Measurements from ENCODE around the gene MORN1. TPM values are rescaled to one million over a fixed set of nuclear protein-coding genes. Genes with fewer than 3 reads are reported as not detected.

Gene MORN1
- total and polyA plus RNA-seq, 9 of the 15 experiments (the other 6 are each of a cell fraction or from before 2014, with no cell fraction given), result 0.24 to 9.3 (median 4.2) TPM

GRCh38 chr1:2427976-2428375 lies 36.6 kb upstream of the MORN1 start:
- intact Hi-C loops (cut with micrococcal nuclease), result no loop called here
- CTCF ChIA-PET (ENCODE audit: low intra/inter-chr PET ratio), result no interaction called here
- TF ChIP-seq FOS (IDR thresholded peaks at IDR 0.05; ENCODE audit: extremely low read depth, insufficient read length), result no peak
- TF ChIP-seq EP300 (IDR thresholded peaks at IDR 0.05; ENCODE audit: low read length), result no peak
- TF ChIP-seq KDM2B (CRISPR knock-in tag; IDR thresholded peaks at IDR 0.05), result no peak
- peak; percentile 33 for TF ChIP-seq PRDM10 (IDR thresholded peaks at IDR 0.05; ENCODE audit: partially characterized antibody)
- TF ChIP-seq MIER1 (IDR thresholded peaks at IDR 0.05; ENCODE audit: low read depth), result no peak

More at GRCh38 chr1:2427976-2428375, 36.6 kb upstream of the MORN1 start:
- no peak overlapping the region for H3K9ac ChIP-seq (ENCODE audit: insufficient read depth in 1 of 2, low read depth in 2 of 2, low read length in 2 of 2)
- no peak overlapping the region for H3K27ac ChIP-seq (ENCODE audit: extremely low read depth, low read depth, low read length)
- H4K20me1 ChIP-seq (replicated peaks; ENCODE audit: control insufficient read depth, insufficient read depth, low read length), result no peaks in the 10 kb centered on the region
- peaks cover 25 to 73% of the 10 kb centered on the region in 2 experiments; a peak in 4 of 5 replicates for H3K27me3 ChIP-seq (ENCODE audit: control insufficient read depth in 2 of 2, insufficient read depth in 2 of 2, low read length in 2 of 2)
- H3K4me3 ChIP-seq, result no peak overlapping the region
- H2AFZ ChIP-seq (ENCODE audit: low read depth, low read length), result no peak overlapping the region
- 0 out of 2 replicates have a peak, but pooled peaks cover 5% of the 10 kb centered on the region for H3K9me3 ChIP-seq (replicated peaks; ENCODE audit: control insufficient read depth, insufficient read depth, low read depth, low read length)
- ATAC-seq (no peak), FAIRE-seq (no peak), DNase-seq (ENCODE audit: extremely low read depth in 1 of 4, low spot score in 3 of 4) (no peak)
- H3K36me3 ChIP-seq (ENCODE audit: control insufficient read depth, insufficient read depth, low read length), result no peaks in the 10 kb centered on the region
- 2% methylated on average over 10 of the region's 10 CpGs for WGBS (ENCODE audit: insufficient coverage, low coverage, missing lambda C conversion rate)
- no peaks in the 10 kb centered on the region for H3K79me2 ChIP-seq (ENCODE audit: control insufficient read depth, insufficient read depth, low read length)
- in situ Hi-C loops (cut with MboI), result no loop called here
- no peaks in the 10 kb centered on the region for H3K9me1 ChIP-seq (ENCODE audit: control insufficient read depth, insufficient read depth, low read length)
- H3K4me1 ChIP-seq (replicated peaks in 1 of 2; ENCODE audit: control insufficient read depth in 2 of 2, insufficient read depth in 2 of 2, low read length in 2 of 2), result peaks cover 0 to 26% of the 10 kb centered on the region in 2 experiments; a peak in 2 of 5 replicates
- POLR2A ChIA-PET, result interaction anchor here (0.6 kb wide), 2 partner anchors 9 to 21 kb away, joined by 3 to 5 read pairs; no protein-coding TSS in a partner anchor
- no peak overlapping the region for H3K4me2 ChIP-seq (ENCODE audit: insufficient read depth, low read length)
- BruUV-seq (replicated peaks), result no TSS peak

Measured in K562 (cell line).